Activated CD8-positive, alpha-beta memory T cell treated with anti-CD3 and anti-CD28 coated beads, Interleukin-2, amount 50 U/mL, for 1 hour (primary cell): ENCODE measurements around the gene SECISBP2.
A peak's percentile ranks its signal among the peaks of the same experiment; 100 is the strongest.

ENCODE experiments used
- DNase-seq: peaks from one replicate; pipeline ENCODE4 v3.0.0-alpha.2; 2020; ENCODE audit errors: extremely low read depth

The SECISBP2 gene

DNA sequence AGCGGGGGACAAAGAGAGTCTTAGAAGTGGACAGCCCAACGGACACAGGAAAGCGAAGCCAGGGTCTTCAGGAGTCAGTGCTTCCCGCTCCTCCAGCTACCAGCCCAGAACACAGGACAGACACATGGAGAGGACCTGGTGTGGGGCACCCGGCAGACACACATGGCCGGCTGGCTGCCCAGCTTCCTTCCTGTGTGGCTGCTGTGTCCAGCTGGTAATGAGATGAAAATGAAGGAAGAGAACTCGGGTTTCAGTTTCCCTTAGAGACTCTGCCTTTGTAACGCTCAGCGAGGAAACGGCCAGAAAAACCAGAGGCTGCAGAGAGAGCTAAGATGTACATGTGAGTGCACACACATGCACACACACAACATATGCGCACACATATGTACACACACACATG lies 87.5 kb downstream of the SECISBP2 start:
- no peak for DNase-seq

DNA sequence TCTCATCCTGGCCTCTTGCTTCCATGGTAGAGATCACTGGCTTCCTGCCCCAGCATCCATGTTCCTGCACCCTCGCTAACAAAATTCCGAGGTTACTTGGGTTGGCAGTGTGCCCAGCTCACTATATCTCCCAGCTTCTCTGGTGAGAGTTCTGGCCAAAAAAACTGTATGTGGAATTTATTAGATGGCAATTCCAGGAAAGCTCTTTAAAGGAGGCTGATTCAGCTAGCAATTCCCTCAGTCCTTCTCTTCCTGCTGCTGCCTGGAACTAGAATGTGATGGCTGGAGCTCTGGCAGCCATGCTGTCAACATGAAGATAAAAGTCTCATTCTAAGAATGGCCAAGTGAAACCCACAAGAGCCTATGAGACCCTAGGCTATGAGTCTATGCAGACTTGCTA lies 88.8 kb downstream of the SECISBP2 start:
- no peak for DNase-seq

DNA sequence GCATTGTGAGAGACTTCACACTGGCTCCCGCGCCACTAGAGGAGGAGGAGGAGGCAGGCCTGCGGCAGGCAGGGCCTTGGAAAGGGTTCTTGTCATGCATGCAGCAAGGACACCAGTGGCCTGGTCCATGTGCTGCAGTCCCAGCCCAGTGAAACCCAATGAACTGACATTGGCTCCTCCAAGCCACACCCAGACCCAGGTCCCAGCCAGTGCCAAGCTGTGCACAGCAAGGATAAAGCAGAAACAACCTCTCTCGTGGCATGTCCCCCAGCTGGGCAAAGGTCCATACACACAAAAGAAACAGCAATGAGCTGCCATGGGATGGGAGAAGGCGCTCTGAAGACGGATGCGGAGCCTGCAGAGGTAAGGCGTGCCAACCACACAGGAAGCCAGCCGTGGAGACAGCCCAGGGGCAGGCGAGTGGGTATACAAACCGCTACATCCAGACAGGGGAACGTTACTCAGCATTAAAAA lies 90.4 kb downstream of the SECISBP2 start:
- peak; percentile 53 for DNase-seq
